KMS-11 (cell line): ENCODE measurements around the gene ANO5.

Source experiments
- H2AFZ ChIP-seq: fragments of 200-600 bp; sonication (generic); 2 replicates; pipeline ENCODE4 v1.6.1; 2016; ENCODE audit warnings: antibody characterized with exemption, mixed run types, low read depth
- H3K27ac ChIP-seq: fragments of 200-600 bp; sonication (generic); 2 replicates; pipeline ENCODE4 v1.6.1; 2016; ENCODE audit warnings: mild to moderate bottlenecking, mixed run types
- H3K27me3 ChIP-seq: fragments of 200-600 bp; sonication (generic); 2 replicates; pipeline ENCODE4 v1.6.1; 2017; ENCODE audit warnings: mild to moderate bottlenecking, low read depth, mixed run types, moderate library complexity; ENCODE audit not compliant: insufficient read depth
- H3K36me3 ChIP-seq: fragments of 200-600 bp; sonication (generic); 2 replicates; pipeline ENCODE4 v1.6.1; 2017; ENCODE audit warnings: mild to moderate bottlenecking, mixed run types; ENCODE audit not compliant: insufficient read depth
- H3K4me1 ChIP-seq: fragments of 200-600 bp; sonication (generic); 2 replicates; pipeline ENCODE4 v1.6.1; 2016; ENCODE audit warnings: mild to moderate bottlenecking, low read depth, mixed run types; ENCODE audit not compliant: poor library complexity, severe bottlenecking
- H3K4me2 ChIP-seq: fragments of 200-600 bp; sonication (generic); 2 replicates; pipeline ENCODE4 v1.7.0; 2016; ENCODE audit warnings: mild to moderate bottlenecking, mixed run types
- H3K4me3 ChIP-seq: fragments of 200-600 bp; sonication (generic); IDR thresholded peaks from 2 replicates; pipeline ENCODE4 v1.6.1; 2017; ENCODE audit warnings: low read depth, low read length, mixed read lengths; ENCODE audit not compliant: insufficient read depth
- H3K79me2 ChIP-seq: fragments of 200-600 bp; sonication (generic); 2 replicates; pipeline ENCODE4 v1.6.1; 2016; ENCODE audit warnings: low read depth, mixed run types; ENCODE audit not compliant: insufficient read depth
- H3K9ac ChIP-seq: fragments of 200-600 bp; sonication (generic); 2 replicates; pipeline ENCODE4 v1.6.1; 2016; ENCODE audit warnings: mild to moderate bottlenecking, mixed run types
- H4K20me1 ChIP-seq: fragments of 200-600 bp; sonication (generic); 2 replicates; pipeline ENCODE4 v1.6.1; 2016; ENCODE audit warnings: mild to moderate bottlenecking, mixed run types; ENCODE audit not compliant: insufficient read depth
- TF ChIP-seq, protein P1 (sequence below): fragments of 200-600 bp; sonication (generic); conservative IDR thresholded peaks from 2 replicates; pipeline ENCODE4 v1.6.1; 2017; ENCODE audit warnings: low read depth, mild to moderate bottlenecking, antibody characterized with exemption, low read length, moderate library complexity, mixed read lengths

ANO5 gene

DNA sequence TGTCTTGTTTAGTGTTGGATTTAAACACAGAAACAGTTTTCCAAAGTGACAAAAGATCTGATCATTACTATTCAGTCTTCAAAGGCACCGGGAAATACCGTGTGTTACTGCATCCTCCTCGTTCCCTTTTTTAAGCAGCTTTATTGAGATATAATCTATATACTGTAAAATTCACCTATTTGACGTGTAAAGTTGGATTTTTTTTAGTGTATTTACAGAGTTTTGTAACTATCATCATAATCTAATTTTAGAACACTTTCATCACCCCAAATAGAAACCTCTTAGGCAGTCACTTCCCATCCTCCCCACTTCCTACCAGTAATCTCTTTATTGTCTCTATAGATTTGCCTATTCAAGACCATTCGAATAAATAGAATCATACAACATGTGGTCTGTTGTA lies 1.4 kb downstream of the ANO5 start:
- Histone ChIP-seq H3K4me3 (no peak overlapping the region), H3K4me2 (peak overlapping the region; percentile 87)

DNA sequence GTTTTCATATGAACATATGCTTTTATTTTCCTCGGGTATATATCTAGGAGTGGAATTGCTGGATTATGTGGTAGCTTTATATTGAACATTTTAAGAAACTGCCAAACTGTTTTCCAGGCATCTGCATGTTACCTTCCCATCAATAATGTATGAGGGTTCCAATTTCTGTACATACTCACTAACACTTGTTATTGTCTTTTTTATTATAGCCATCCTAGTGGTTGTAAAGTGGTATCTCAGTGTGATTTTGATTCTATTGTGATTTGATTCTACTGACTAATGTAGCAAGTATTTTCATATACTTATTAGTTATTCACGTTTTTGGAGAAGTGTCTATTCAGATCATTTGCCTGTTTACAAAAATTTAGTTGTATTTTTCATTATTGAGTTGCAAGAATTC lies 2.0 kb downstream of the ANO5 start:
- Histone ChIP-seq H3K27ac (no peak overlapping the region), H3K27me3 (no peaks in the 10 kb centered on the region), H3K9ac (no peak overlapping the region), H4K20me1 (no peaks in the 10 kb centered on the region), H3K4me2 (peak overlapping the region; percentile 87), H3K36me3 (no peaks in the 10 kb centered on the region), H3K79me2 (peaks cover 6% of the 10 kb centered on the region; the same call in 1 of the 2 replicates), H3K4me1 (peaks cover 62% of the 10 kb centered on the region), H2AFZ (no peak overlapping the region), H3K4me3 (no peak overlapping the region)
- TF ChIP-seq, protein P1, sequence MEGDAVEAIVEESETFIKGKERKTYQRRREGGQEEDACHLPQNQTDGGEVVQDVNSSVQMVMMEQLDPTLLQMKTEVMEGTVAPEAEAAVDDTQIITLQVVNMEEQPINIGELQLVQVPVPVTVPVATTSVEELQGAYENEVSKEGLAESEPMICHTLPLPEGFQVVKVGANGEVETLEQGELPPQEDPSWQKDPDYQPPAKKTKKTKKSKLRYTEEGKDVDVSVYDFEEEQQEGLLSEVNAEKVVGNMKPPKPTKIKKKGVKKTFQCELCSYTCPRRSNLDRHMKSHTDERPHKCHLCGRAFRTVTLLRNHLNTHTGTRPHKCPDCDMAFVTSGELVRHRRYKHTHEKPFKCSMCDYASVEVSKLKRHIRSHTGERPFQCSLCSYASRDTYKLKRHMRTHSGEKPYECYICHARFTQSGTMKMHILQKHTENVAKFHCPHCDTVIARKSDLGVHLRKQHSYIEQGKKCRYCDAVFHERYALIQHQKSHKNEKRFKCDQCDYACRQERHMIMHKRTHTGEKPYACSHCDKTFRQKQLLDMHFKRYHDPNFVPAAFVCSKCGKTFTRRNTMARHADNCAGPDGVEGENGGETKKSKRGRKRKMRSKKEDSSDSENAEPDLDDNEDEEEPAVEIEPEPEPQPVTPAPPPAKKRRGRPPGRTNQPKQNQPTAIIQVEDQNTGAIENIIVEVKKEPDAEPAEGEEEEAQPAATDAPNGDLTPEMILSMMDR = 0 out of 2 replicates have a peak, but pooled peaks have one; percentile 28

More for the DNA sequence above, 1.4 kb downstream of the ANO5 start:
- H3K9ac ChIP-seq = peak overlapping the region; percentile 68; the same call in 1 of the 2 replicates
- no peaks in the 10 kb centered on the region for H3K27me3 ChIP-seq
- H3K4me1 ChIP-seq = peaks cover 62% of the 10 kb centered on the region
- H2AFZ ChIP-seq = peak overlapping the region; percentile 89; the same call in 1 of the 2 replicates
- H3K36me3 ChIP-seq = no peaks in the 10 kb centered on the region
- TF ChIP-seq, protein P1 = no peak
- H4K20me1 ChIP-seq = no peaks in the 10 kb centered on the region
- no peak overlapping the region for H3K27ac ChIP-seq
- H3K79me2 ChIP-seq = peaks cover 6% of the 10 kb centered on the region; the same call in 1 of the 2 replicates

DNA sequence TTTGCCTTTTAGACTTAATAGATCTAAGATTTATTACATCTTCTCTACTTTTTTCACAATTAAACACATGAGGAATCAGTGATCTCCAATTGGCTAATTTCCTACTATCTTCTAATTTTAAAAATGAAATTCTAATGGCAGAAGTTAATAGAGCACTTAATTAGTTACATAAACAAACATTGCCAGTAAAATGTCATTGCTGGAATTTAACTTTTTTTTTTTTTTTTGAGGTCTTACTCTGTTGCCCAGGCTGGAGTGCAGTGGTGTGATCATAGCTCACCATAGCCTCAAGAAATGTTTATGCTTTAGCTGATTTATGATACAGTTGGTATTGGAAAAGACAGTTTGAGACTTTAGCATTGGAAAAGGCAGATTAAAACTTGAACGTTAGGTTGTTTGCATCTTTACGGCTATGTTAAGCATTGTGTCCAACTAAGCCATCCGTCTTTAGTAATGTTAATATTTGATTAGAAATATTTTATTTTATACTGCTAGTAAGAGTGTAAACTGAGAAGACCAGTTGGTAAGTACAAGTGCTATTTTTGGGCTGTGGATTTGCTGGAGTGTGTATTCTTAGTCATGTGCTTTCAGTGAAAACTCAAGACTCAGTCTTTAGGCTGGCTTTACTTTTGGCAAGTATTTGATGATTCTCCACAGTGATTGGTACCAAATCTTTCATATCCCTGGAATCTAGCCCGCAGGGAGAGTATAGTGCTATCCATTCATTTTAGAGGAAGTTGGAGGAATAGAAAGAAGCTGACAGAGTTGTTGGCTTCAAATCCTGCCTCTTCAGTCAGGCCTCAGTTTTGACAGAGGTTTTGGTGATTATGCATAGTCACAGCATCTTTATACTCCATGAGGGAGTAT lies 4.5 kb downstream of the ANO5 start:
- Histone ChIP-seq H2AFZ (no peak overlapping the region), H3K79me2 (peaks cover 6% of the 10 kb centered on the region; the same call in 1 of the 2 replicates), H3K4me2 (peak overlapping the region; percentile 66; the same call in 1 of the 2 replicates), H3K4me1 (peaks cover 40% of the 10 kb centered on the region), H3K9ac (no peak overlapping the region), H3K27ac (no peak overlapping the region), H4K20me1 (no peaks in the 10 kb centered on the region), H3K27me3 (no peaks in the 10 kb centered on the region), H3K36me3 (no peaks in the 10 kb centered on the region), H3K4me3 (no peak overlapping the region)
- TF ChIP-seq, protein P1 = no peak

DNA sequence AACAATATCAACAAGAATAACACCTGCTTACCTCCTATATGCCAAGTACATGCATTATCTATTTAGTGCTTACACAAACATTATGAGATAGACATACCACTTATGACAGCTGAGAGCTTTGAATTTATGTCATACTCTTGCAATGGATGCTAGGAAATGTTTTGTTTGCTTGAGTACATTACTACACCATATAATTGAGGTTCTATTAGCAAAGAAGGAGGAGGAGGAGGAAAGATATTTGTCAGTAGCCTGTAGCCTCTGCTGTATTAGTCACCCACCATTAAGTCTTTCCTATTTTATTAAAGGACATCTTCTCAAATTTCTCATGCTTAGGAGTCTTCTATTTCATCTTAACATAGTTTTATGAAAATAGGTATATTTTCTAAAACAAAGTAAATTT lies 6.4 kb downstream of the ANO5 start:
- no peaks in the 10 kb centered on the region for H4K20me1 ChIP-seq
- H3K79me2 ChIP-seq = peaks cover 6% of the 10 kb centered on the region; the same call in 1 of the 2 replicates
- H3K9ac ChIP-seq = no peak overlapping the region
- TF ChIP-seq, protein P1 = no peak
- H3K36me3 ChIP-seq = no peaks in the 10 kb centered on the region
- H2AFZ ChIP-seq = no peak overlapping the region
- peaks cover 51% of the 10 kb centered on the region for H3K4me1 ChIP-seq
- no peaks in the 10 kb centered on the region for H3K27me3 ChIP-seq
- no peak overlapping the region for H3K4me3 ChIP-seq
- no peak overlapping the region for H3K4me2 ChIP-seq
- no peak overlapping the region for H3K27ac ChIP-seq
